Endothelial cell of umbilical vein (primary cell): ENCODE measurements around the gene LRP5. TPM values are rescaled to one million over a fixed set of nuclear protein-coding genes. Genes with fewer than 3 reads are reported as not detected.

Experiments used
- BruUV-seq: library from RNA; stranded (reverse); fragments of 400-500 nt; replicated peaks from 2 replicates; lab custom pipeline; 2021; lab: Mats Ljungman, UMichigan
- CTCF ChIA-PET: fragments of 300-600, 350-600 bp; sonication (Branson Sonifier 250); formaldehyde crosslinking; loops from one replicate; lab custom pipeline; 2021; ENCODE audit warnings: antibody characterized with exemption, inconsistent platforms; lab: Charles Lee
- POLR2A ChIA-PET: fragments of 300-600, 350-600 bp; sonication (Branson Sonifier 250); formaldehyde crosslinking; loops from one replicate; lab custom pipeline; 2021; ENCODE audit warnings: antibody characterized with exemption, inconsistent platforms; lab: Charles Lee
- DNase-seq: peaks from one replicate; pipeline ENCODE4 v3.0.0-alpha.2; 2011; ENCODE audit warnings: low read depth, low spot score
- FAIRE-seq: peaks from 2 replicates; lab custom pipeline; 2011; peaks lifted over from hg19 to GRCh38; lab: Jason Lieb, UNC
- H2AFZ ChIP-seq: 2 replicates; pipeline ENCODE4 v1.6.0; 2012; ENCODE audit warnings: low read depth, low read length, control low read depth, inconsistent platforms
- H3K27ac ChIP-seq: 2 replicates; pipeline ENCODE4 v1.5.1; 2011; ENCODE audit warnings: low read depth, mild to moderate bottlenecking, control low read depth, low read length, moderate library complexity; ENCODE audit not compliant: insufficient read depth
- H3K27me3 ChIP-seq, 2 experiments: 2 replicates each; pipeline versions ENCODE4 v1.6.0 to v1.6.1; 2011; ENCODE audit warnings: low read length in 2 of 2, mixed read lengths in 1 of 2; ENCODE audit not compliant: control insufficient read depth in 2 of 2, insufficient read depth in 2 of 2
- H3K36me3 ChIP-seq, 2 experiments: 2 replicates in 1 of 2; 3 replicates in 1 of 2; pipeline ENCODE4 v1.5.1; 2011; ENCODE audit warnings: low read length in 2 of 2, mild to moderate bottlenecking in 1 of 2, moderate library complexity in 1 of 2; ENCODE audit not compliant: control insufficient read depth in 2 of 2, insufficient read depth in 2 of 2; ENCODE audit errors: extremely low read depth in 1 of 2
- H3K4me1 ChIP-seq: 3 replicates; pipeline ENCODE4 v1.5.1; 2011; ENCODE audit warnings: mild to moderate bottlenecking, low read length; ENCODE audit not compliant: control insufficient read depth, insufficient read depth; ENCODE audit errors: extremely low read depth
- H3K4me2 ChIP-seq: 2 replicates; pipeline ENCODE4 v1.6.1; 2011; ENCODE audit warnings: low read length, control low read depth, mixed read lengths; ENCODE audit not compliant: insufficient read depth
- H3K4me3 ChIP-seq, 3 experiments: fragments of 200-600 bp in 1 of 3; sonication (generic), shearing (Covaris generic) in 1 of 3; replicated peaks in 1 of 3; 2 replicates each; pipeline ENCODE4 v1.5.1; 2011 to 2016; ENCODE audit warnings: control low read depth in 3 of 3, low read length in 3 of 3, mild to moderate bottlenecking in 2 of 3, inconsistent platforms in 1 of 3, low read depth in 1 of 3, moderate library complexity in 1 of 3; ENCODE audit not compliant: insufficient read depth in 1 of 3
- H3K79me2 ChIP-seq: 2 replicates; pipeline ENCODE4 v1.6.0; 2012; ENCODE audit warnings: low read length, inconsistent platforms; ENCODE audit not compliant: control insufficient read depth, insufficient read depth
- H3K9ac ChIP-seq: replicated peaks from 2 replicates; pipeline ENCODE3; 2011; ENCODE audit warnings: low read length, control low read depth; ENCODE audit not compliant: insufficient read depth; ENCODE audit errors: extremely low read depth
- H3K9me1 ChIP-seq: replicated peaks from 3 replicates; pipeline ENCODE4 v1.6.0; 2011; ENCODE audit warnings: mild to moderate bottlenecking, low read length; ENCODE audit not compliant: control insufficient read depth, insufficient read depth; ENCODE audit errors: extremely low read depth
- H3K9me3 ChIP-seq: replicated peaks from 2 replicates; pipeline ENCODE4 v1.5.1; 2012; ENCODE audit warnings: low read length, inconsistent platforms; ENCODE audit not compliant: control insufficient read depth, insufficient read depth
- H4K20me1 ChIP-seq: replicated peaks from 2 replicates; pipeline ENCODE3; 2011; ENCODE audit warnings: mild to moderate bottlenecking, low read length; ENCODE audit not compliant: control insufficient read depth, insufficient read depth; ENCODE audit errors: extremely low read depth
- EZH2 ChIP-seq: IDR thresholded peaks from 2 replicates; pipeline ENCODE4 v1.6.1; 2012; ENCODE audit warnings: borderline replicate concordance, low read depth, mild to moderate bottlenecking, moderate library complexity, low read length, inconsistent platforms; ENCODE audit not compliant: severe bottlenecking
- FOS ChIP-seq: IDR thresholded peaks from 2 replicates; pipeline ENCODE4 v1.6.1; 2011; ENCODE audit warnings: mild to moderate bottlenecking, low read length, moderate library complexity, borderline replicate concordance; ENCODE audit not compliant: insufficient read depth
- GATA2 ChIP-seq: IDR thresholded peaks from 2 replicates; pipeline ENCODE4 v1.7.0; 2011; ENCODE audit warnings: low read depth, mild to moderate bottlenecking, moderate library complexity, mixed read lengths, low read length; ENCODE audit not compliant: insufficient read length, insufficient read depth
- JUN ChIP-seq: IDR thresholded peaks from 2 replicates; pipeline ENCODE4 v1.6.1; 2011; ENCODE audit warnings: borderline replicate concordance, low read depth; ENCODE audit not compliant: insufficient read length, insufficient read depth
- MYC ChIP-seq: IDR thresholded peaks from one replicate; pipeline ENCODE4 v1.6.1; 2011; ENCODE audit warnings: mild to moderate bottlenecking, low read depth, low read length
- POLR2A ChIP-seq: IDR thresholded peaks from 2 replicates; pipeline ENCODE4 v1.6.1; 2012; ENCODE audit warnings: low read depth, mild to moderate bottlenecking, control low read depth, low read length
- POLR2AphosphoS5 ChIP-seq: IDR thresholded peaks from 2 replicates; pipeline ENCODE4 v1.6.1; 2012; ENCODE audit warnings: low read depth, mild to moderate bottlenecking, control low read depth, low read length, moderate library complexity; ENCODE audit not compliant: insufficient read depth
- dilution Hi-C: fragments of 300-500 bp; cut with MboI; formaldehyde crosslinking; loops from one replicate; pipeline ENCODE4 v1.15.0; 2019; ENCODE audit warnings: low sequenced_read_pairs; ENCODE audit not compliant: extremely low pct_ligation_motif_present
- intact Hi-C: fragments of 100-400 bp; cut with micrococcal nuclease; formaldehyde crosslinking; loops from one replicate; pipeline ENCODE4 v1.10.0; 2022
- polyA plus RNA-seq, 4 experiments: library from polyadenylated mRNA; depleted of rRNA in 3 of 4; stranded (reverse) in 3 of 4; unstranded in 1 of 4; fragments of >200 nt; gene quantifications; 2 replicates each; pipeline versions ENCODE4 v1.2.1 to v1.2.3, GENCODE V29; 2011 to 2012; ENCODE audit warnings: missing spikeins in 1 of 4
- total RNA-seq: library from RNA; stranded (reverse); gene quantifications from 2 replicates; pipeline ENCODE4 v1.2.3, GENCODE V29; 2021
- TF ChIP-seq, protein P1 (sequence below), 2 donors: IDR thresholded peaks; 1 replicate in 1 of 2; 2 replicates in 1 of 2; pipeline ENCODE4 v1.5.1; 2011; ENCODE audit warnings: low read length in 2 of 2, mild to moderate bottlenecking in 2 of 2, moderate library complexity in 2 of 2, control low read depth in 1 of 2, inconsistent platforms in 1 of 2, low read depth in 1 of 2; ENCODE audit not compliant: insufficient read depth in 1 of 2; ENCODE audit errors: extremely low read depth in 1 of 2
- TF ChIP-seq, protein P2 (sequence below): IDR thresholded peaks from 2 replicates; pipeline ENCODE4 v1.6.1; 2011; ENCODE audit not compliant: insufficient read depth, insufficient read length

Gene LRP5
- total and polyA plus RNA-seq, 2 donors (not counting 3 experiments of a cell fraction or from before 2014, with no cell fraction given) = 35.1 to 51.8 TPM

DNA sequence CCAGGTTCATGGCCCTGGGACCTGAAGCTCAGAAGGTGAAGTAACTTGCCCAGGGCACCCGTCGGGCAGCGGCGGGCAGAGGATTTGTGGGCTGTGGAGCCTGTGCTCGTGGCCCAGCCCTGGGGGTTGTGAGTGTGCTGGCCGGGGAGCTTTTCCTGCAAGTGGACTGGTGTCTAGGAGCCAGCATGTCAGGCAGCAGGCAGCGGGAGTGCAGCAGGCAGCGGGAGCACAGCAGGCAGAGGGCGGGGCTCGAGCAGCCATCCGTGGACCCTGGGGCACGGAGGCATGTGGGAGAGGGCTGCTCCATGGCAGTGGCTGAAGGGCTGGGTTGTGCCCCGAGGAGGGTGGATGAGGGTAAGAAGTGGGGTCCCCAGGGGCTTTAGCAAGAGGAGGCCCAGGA, 75.4 kb downstream of the LRP5 start:
- H3K36me3 ChIP-seq = peaks cover 0 to 30% of the 10 kb centered on the region in 2 experiments
- no peaks in the 10 kb centered on the region for H4K20me1 ChIP-seq
- no peak overlapping the region for H3K9ac ChIP-seq
- CTCF ChIA-PET = interaction anchor here (0.7 to 1.1 kb wide), 3 partner anchors 15 to 130 kb away, joined by 3 read pairs; partner anchors contain the start of gene C11orf24
- intact Hi-C loops = no loop called here
- TF ChIP-seq EZH2 = no peak
- no peaks in the 10 kb centered on the region for H3K27me3 ChIP-seq
- POLR2A ChIA-PET = no interaction called here
- BruUV-seq = no TSS peak
- FAIRE-seq (no peak), DNase-seq (no peak)
- no peaks in the 10 kb centered on the region for H3K79me2 ChIP-seq
- H3K4me3 ChIP-seq = no peak overlapping the region
- H3K9me1 ChIP-seq = no peaks in the 10 kb centered on the region
- H2AFZ ChIP-seq = no peak overlapping the region
- no peaks in the 10 kb centered on the region for H3K9me3 ChIP-seq
- no peak overlapping the region for H3K27ac ChIP-seq
- dilution Hi-C loops = no loop called here
- H3K4me2 ChIP-seq = no peak overlapping the region
- no peaks in the 10 kb centered on the region for H3K4me1 ChIP-seq

DNA sequence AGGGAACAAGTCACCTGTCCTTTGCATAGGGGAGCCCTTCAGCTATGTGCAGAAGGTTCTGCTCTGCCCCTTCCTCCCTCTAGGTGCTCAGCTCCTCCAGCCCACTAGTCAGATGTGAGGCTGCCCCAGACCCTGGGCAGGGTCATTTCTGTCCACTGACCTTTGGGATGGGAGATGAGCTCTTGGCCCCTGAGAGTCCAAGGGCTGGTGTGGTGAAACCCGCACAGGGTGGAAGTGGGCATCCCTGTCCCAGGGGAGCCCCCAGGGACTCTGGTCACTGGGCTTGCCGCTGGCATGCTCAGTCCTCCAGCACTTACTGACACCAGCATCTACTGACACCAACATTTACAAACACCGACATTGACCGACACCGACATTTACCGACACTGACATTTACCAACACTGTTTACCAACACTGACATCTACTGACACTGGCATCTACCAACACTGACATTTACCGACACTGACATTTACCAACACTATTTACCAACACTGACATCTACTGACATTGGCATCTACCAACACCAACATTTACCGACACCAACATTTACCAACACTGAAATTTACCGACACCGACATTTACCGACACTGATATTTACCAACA, 76.3 kb downstream of the LRP5 start:
- ChIA-PET CTCF (interaction anchor here (0.9 to 1.1 kb wide), 2 partner anchors 14 to 131 kb away, joined by 3 read pairs; no protein-coding TSS in a partner anchor), POLR2A (no interaction called here)
- H3K27ac ChIP-seq = no peak overlapping the region
- no peaks in the 10 kb centered on the region for H3K27me3 ChIP-seq
- H4K20me1 ChIP-seq = no peaks in the 10 kb centered on the region
- TF ChIP-seq, protein P1, sequence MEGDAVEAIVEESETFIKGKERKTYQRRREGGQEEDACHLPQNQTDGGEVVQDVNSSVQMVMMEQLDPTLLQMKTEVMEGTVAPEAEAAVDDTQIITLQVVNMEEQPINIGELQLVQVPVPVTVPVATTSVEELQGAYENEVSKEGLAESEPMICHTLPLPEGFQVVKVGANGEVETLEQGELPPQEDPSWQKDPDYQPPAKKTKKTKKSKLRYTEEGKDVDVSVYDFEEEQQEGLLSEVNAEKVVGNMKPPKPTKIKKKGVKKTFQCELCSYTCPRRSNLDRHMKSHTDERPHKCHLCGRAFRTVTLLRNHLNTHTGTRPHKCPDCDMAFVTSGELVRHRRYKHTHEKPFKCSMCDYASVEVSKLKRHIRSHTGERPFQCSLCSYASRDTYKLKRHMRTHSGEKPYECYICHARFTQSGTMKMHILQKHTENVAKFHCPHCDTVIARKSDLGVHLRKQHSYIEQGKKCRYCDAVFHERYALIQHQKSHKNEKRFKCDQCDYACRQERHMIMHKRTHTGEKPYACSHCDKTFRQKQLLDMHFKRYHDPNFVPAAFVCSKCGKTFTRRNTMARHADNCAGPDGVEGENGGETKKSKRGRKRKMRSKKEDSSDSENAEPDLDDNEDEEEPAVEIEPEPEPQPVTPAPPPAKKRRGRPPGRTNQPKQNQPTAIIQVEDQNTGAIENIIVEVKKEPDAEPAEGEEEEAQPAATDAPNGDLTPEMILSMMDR (IDR thresholded peaks at IDR 0.05; ENCODE audit: extremely low read depth in 1 of 2, insufficient read depth in 1 of 2, low read depth in 1 of 2, low read length in 2 of 2) = no peak
- no peak for TF ChIP-seq POLR2AphosphoS5
- TF ChIP-seq JUN = no peak
- TF ChIP-seq, protein P2, sequence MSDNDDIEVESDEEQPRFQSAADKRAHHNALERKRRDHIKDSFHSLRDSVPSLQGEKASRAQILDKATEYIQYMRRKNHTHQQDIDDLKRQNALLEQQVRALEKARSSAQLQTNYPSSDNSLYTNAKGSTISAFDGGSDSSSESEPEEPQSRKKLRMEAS = no peak
- TF ChIP-seq EZH2 = no peak
- no peak for TF ChIP-seq FOS
- no peak for TF ChIP-seq POLR2A
- no peak for TF ChIP-seq GATA2
- no peak for TF ChIP-seq MYC
- H3K9ac ChIP-seq = no peak overlapping the region
- dilution Hi-C loops = no loop called here
- no TSS peak for BruUV-seq
- no peaks in the 10 kb centered on the region for H3K9me3 ChIP-seq
- intact Hi-C loops = no loop called here
- no peaks in the 10 kb centered on the region for H3K79me2 ChIP-seq
- no peak overlapping the region for H3K4me3 ChIP-seq
- H2AFZ ChIP-seq = no peak overlapping the region
- H3K4me2 ChIP-seq = no peak overlapping the region
- H3K36me3 ChIP-seq = peaks cover 0 to 30% of the 10 kb centered on the region in 2 experiments
- DNase-seq (no peak), FAIRE-seq (no peak)
- no peaks in the 10 kb centered on the region for H3K9me1 ChIP-seq
- H3K4me1 ChIP-seq = no peaks in the 10 kb centered on the region
